Small intestine (tissue), 7 donors: ENCODE data around the gene GJA5. TPM values are rescaled to one million over a fixed set of nuclear protein-coding genes. Genes with fewer than 3 reads are reported as not detected.

Experiments
- DNase-seq, 2 donors: peaks; one replicate each; pipeline versions ENCODE4 v3.0.0 to v3.0.0-alpha.2; 2013
- FAIRE-seq: peaks from 2 replicates; lab custom pipeline; 2012; peaks lifted over from hg19 to GRCh38; lab: Jason Lieb, UNC
- H3K27ac ChIP-seq, 3 donors: one replicate each; pipeline ENCODE4 v1.5.1; 2013; ENCODE audit warnings: low read length in 2 of 3, mild to moderate bottlenecking in 2 of 3, control low read depth in 1 of 3, inconsistent platforms in 1 of 3, low read depth in 1 of 3, moderate library complexity in 1 of 3
- H3K27me3 ChIP-seq, 3 donors: one replicate each; pipeline ENCODE4 v1.6.1; 2013; ENCODE audit warnings: low read length in 3 of 3, inconsistent platforms in 1 of 3; ENCODE audit not compliant: control insufficient read depth in 3 of 3, insufficient read depth in 3 of 3
- H3K36me3 ChIP-seq, 3 donors: one replicate each; pipeline ENCODE4 v1.6.1; 2013; ENCODE audit warnings: low read length in 3 of 3, inconsistent platforms in 1 of 3, low read depth in 1 of 3, mild to moderate bottlenecking in 1 of 3, moderate library complexity in 1 of 3; ENCODE audit not compliant: control insufficient read depth in 3 of 3, insufficient read depth in 2 of 3
- H3K4me1 ChIP-seq, 3 donors: one replicate each; pipeline ENCODE4 v1.6.1; 2013; ENCODE audit warnings: low read length in 2 of 3, inconsistent platforms in 1 of 3, low read depth in 1 of 3, mild to moderate bottlenecking in 1 of 3, moderate library complexity in 1 of 3; ENCODE audit not compliant: control insufficient read depth in 3 of 3, insufficient read depth in 2 of 3
- H3K4me3 ChIP-seq, 3 donors: one replicate each; pipeline ENCODE4 v1.5.1; 2013; ENCODE audit warnings: low read length in 3 of 3, control low read depth in 1 of 3, inconsistent platforms in 1 of 3, low read depth in 1 of 3, mild to moderate bottlenecking in 1 of 3, moderate library complexity in 1 of 3
- H3K9me3 ChIP-seq, 2 donors: one replicate each; pipeline ENCODE4 v1.6.1; 2013; ENCODE audit warnings: low read depth in 1 of 2, low read length in 1 of 2; ENCODE audit not compliant: control insufficient read depth in 2 of 2, insufficient read depth in 1 of 2
- WGBS, 3 donors: extraction: QIAGEN DNeasy Blood & Tissue Kit; methylation state at CpG; one replicate each; pipeline ENCODE4 v1.1.7; 2013; 5-methylcytosine and 5-hydroxymethylcytosine counted together
- polyA plus RNA-seq, 4 donors: library from polyadenylated mRNA; stranded (reverse) in 3 of 4; unstranded in 1 of 4; fragments of 200-250 nt in 3 of 4; fragments of 120-200 nt in 1 of 4; gene quantifications; one replicate each; pipeline versions ENCODE4 v1.2.1 to v1.2.3, GENCODE V29; 2013
- donor health status: healthy with polysubstance abuse.
- donor health status: control.
- donor health status: control.
- donor health status: Bipolar disorder and iron deficiency.
- donor health status: healthy.

GJA5 gene
- polyA plus RNA-seq, 4 donors = 3.0 to 16.0 TPM; not detected in 2

GRCh38 chr1:147720557-147720956 is 39.8 kb downstream of the GJA5 start:
- no peaks in the 10 kb centered on the region for H3K36me3 ChIP-seq
- no peak overlapping the region for H3K27ac ChIP-seq
- H3K4me1 ChIP-seq = no peaks in the 10 kb centered on the region
- peak in 1 of 2 donors; percentile 15 for DNase-seq
- 79 to 88% (median 81%) methylated on average over 2 to 4 of the region's 4 CpGs for WGBS, 3 donors
- peaks cover 0 to 2% (median 0%) of the 10 kb centered on the region in 3 donors for H3K27me3 ChIP-seq
- FAIRE-seq = no peak
- H3K9me3 ChIP-seq = peaks cover 0 to 10% of the 10 kb centered on the region in 2 donors
- H3K4me3 ChIP-seq = no peak overlapping the region

DNA sequence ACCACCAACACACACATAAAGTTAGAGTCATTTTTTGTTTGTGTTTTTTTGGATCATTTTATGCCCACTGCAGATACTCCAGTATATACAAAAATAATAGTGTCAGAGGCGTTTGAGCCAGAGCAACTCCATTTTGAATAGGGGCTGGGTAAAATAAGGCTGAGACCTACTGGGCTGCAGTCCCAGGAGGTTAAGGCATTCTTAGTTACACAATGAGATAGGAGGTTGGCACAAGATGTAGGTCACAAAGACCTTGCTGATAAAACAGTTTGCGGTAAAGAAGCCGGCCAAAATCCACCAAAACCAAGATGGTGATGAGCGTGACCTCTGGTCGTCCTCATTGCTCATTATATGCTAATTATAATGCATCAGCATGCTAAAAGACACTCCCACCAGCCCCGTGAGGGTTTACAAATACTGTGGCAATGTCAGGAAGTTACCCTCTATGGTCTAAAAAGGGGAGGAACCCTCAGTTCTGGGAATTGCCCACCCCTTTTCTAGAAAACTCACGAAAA is 40.6 kb downstream of the GJA5 start:
- H3K9me3 ChIP-seq = peaks cover 0 to 10% of the 10 kb centered on the region in 2 donors
- no peaks in the 10 kb centered on the region for H3K4me1 ChIP-seq
- H3K27ac ChIP-seq = no peak overlapping the region
- FAIRE-seq (no peak), DNase-seq (no peak)
- H3K36me3 ChIP-seq = no peaks in the 10 kb centered on the region
- no peak overlapping the region for H3K4me3 ChIP-seq
- peaks cover 0 to 5% (median 0%) of the 10 kb centered on the region in 3 donors for H3K27me3 ChIP-seq
- WGBS, 3 donors = 67 to 81% (median 74%) methylated on average over 7 of the region's 7 CpGs

- WGBS, 3 donors = 81 to 90% (median 83%) methylated on average over 7 of the region's 7 CpGs
- Histone ChIP-seq H3K27me3 (peaks cover 0 to 5% (median 0%) of the 10 kb centered on the region in 3 donors), H3K36me3 (no peaks in the 10 kb centered on the region), H3K4me1 (no peaks in the 10 kb centered on the region), H3K27ac (no peak overlapping the region), H3K9me3 (peaks cover 0 to 10% of the 10 kb centered on the region in 2 donors), H3K4me3 (no peak overlapping the region)
- DNase-seq (no peak), FAIRE-seq (no peak)
Observed at GRCh38 chr1:147719029-147719698, 41.2 kb downstream of the GJA5 start.

- DNase-seq (peak in 1 of 2 donors; percentile 31), FAIRE-seq (no peak)
- Histone ChIP-seq H3K4me1 (no peaks in the 10 kb centered on the region), H3K9me3 (peaks cover 0 to 10% of the 10 kb centered on the region in 2 donors), H3K36me3 (no peaks in the 10 kb centered on the region), H3K27me3 (peaks cover 0 to 5% (median 0%) of the 10 kb centered on the region in 3 donors), H3K27ac (peak overlapping the region in 1 of 3 donors; percentile 82), H3K4me3 (no peak overlapping the region)
- 49 to 55% (median 51%) methylated on average over 4 of the region's 4 CpGs for WGBS, 3 donors
Observed at GRCh38 chr1:147717706-147718097, 42.7 kb downstream of the GJA5 start.

DNA sequence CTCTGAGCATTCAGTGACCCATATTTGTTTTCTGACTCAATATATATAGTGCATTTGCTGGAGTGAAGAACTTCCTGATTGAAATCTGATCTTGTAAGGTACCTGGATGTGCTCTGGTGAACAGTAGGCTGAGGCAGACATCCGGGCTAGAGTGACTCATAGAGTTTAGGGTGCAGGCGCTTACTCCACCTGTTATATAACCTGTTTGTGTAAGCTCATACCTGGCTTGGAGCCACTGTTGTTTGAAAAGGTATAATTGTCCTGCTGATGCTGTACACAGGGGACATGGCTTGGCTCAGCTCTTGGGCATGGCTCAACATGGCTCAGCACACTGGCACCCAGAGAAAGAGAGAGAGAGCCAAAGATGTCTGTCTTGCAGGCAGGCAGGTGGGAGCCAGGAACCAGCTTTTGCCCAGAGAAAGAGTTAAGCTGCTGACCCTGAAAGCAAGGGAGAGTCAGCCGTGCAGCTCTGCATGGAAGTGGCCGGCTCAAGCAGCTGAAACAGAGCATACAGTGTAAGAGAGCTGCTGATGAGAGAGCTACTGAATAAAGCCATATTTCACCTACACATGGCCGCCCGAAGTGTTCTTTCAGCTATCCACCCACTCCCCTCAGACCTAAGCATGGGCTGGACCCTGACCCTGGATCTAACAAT is 43.2 kb downstream of the GJA5 start:
- H3K27me3 ChIP-seq = peaks cover 0 to 5% (median 0%) of the 10 kb centered on the region in 3 donors
- H3K4me3 ChIP-seq = no peak overlapping the region
- H3K27ac ChIP-seq = peak overlapping the region in 1 of 3 donors; percentile 82
- no peaks in the 10 kb centered on the region for H3K36me3 ChIP-seq
- H3K9me3 ChIP-seq = peaks cover 0 to 10% of the 10 kb centered on the region in 2 donors
- FAIRE-seq (no peak), DNase-seq (peak; percentile 67 to 86)
- no peaks in the 10 kb centered on the region for H3K4me1 ChIP-seq
- WGBS, 3 donors = 56 to 73% (median 68%) methylated on average over 6 of the region's 6 CpGs

DNA sequence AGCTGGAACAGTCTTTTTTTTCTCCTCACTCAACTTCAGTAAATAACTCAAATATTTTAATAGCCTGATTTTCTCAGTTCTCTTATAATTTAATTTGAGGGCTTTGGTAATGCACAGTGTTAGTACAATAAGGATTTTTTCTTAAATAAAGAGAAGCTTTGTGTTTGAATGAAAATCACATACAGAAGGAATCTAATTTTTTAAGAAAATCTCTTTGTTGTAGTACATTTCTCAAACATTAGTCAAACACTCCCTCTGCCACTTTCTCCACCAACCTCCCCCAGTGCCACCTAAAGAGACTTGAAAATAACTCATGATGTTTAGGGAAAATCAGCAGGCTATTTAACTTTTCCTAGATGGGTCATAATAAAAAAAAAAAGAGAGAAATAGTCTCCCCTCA is 47.8 kb downstream of the GJA5 start:
- H3K9me3 ChIP-seq = no peaks in the 10 kb centered on the region
- no peak for DNase-seq
- H3K4me3 ChIP-seq = no peak overlapping the region
- no peak overlapping the region for H3K27ac ChIP-seq
- no peaks in the 10 kb centered on the region for H3K4me1 ChIP-seq
- H3K36me3 ChIP-seq = no peaks in the 10 kb centered on the region
- peaks cover 0 to 3% (median 1%) of the 10 kb centered on the region in 3 donors for H3K27me3 ChIP-seq
- no peak for FAIRE-seq

Other genes starting within 250 kb of the GJA5 start
- 10 to 100 TPM in 1 of 4 donors, 1 to 10 TPM in 3; 1.6 to 40.7 (median 5.3) TPM for gene BCL9, start 219.1 kb downstream of the GJA5 start, polyA plus RNA-seq
- 10 to 100 TPM in 3 of 4 donors, 1 to 10 TPM in 1; 3.5 to 25.0 (median 14.2) TPM for gene ACP6, start 90.1 kb downstream of the GJA5 start, polyA plus RNA-seq
- not detected for gene GJA8, start 142.2 kb upstream of the GJA5 start, polyA plus RNA-seq
- 10 to 100 TPM; 15.8 to 44.0 (median 31.6) TPM for gene GPR89B, start 167.8 kb upstream of the GJA5 start, polyA plus RNA-seq